AML-193 (cell line): ENCODE data around the gene AGXT.

ENCODE experiments used
- DNase-seq, 2 experiments: peaks; one replicate each; lab custom pipeline; 2025; lab: John Stamatoyannopoulos, UW

The AGXT gene

GRCh38 chr2:240869956-240870875, 1.6 kb downstream of the AGXT start:
- no peak for DNase-seq

GRCh38 chr2:240871071-240871958, 2.7 kb downstream of the AGXT start:
- DNase-seq, result no peak

GRCh38 chr2:240872317-240873097, 3.9 kb downstream of the AGXT start:
- DNase-seq, result no peak

DNA sequence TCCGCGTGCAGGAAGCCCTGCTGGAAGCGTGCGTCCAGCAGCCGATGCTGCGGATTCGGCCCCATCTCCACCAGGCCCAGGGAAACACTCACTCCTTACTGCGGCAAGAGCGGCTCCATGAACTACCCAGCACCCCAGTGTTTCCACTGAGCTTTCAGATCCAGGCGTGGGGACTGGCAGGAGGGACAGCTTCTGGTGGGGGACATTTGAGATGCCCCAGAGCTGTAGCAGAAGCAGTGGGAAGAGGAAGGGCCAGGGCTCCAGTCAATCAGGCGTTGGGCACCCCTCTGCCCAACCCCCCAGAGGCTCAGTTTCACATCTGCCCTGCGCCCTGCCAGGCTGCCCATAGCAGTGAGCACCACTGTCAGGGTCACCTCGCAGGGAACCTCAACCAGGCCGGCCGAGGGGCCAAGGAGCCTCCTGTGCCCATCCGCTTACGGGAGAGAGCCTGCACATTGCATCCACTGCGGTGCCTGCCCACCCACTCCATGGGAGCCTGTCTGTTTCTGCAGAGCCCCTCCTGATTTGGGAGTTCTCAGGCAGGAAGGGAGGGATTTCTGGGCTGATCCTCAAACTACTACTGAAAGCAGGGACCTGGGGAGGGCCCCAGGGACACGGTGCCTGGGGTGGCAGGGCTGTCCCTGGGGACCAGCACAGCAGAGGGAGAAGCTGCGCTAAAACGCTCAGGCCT, 4.6 kb downstream of the AGXT start:
- DNase-seq, result no peak

DNA sequence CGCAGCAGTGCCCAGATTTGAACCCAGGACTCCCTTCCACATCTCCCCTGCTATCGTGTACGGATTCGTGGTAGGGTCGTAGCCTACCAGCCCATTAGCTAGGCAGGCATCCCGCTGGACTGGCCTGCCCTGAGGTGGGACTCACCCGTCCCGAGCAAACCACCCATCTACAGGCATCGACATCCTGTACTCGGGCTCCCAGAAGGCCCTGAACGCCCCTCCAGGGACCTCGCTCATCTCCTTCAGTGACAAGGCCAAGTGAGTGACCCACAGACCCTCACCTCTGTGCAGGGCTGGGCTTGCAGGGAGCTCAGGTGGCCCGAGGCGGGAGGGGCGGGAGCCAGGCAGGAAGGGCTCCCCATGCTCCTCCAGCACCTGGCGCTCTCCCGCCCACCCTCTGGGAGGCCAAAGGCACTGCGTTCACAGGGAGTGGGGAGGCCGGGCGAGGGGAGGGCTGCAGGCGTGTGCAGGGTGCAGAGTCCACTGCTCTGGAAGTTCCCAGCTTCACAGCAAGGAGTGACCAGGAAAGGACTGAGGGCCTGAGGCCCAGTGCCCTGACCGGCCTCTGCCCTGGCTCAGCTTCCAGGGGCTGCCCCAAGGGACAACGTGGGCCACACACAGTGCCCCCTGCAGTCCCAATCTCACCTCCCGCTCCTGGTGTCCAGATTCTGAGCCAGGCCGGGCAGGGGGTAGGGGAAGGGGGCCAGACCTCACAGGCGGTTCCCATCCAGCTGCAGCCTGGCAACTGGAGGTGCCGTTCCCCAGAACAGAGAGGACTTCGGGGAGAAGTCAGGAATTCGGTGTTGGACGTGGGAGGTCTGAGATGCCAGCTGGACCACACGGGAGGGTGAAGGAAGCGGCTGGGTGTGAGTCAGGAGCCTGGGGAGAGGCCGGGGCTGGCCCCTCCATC, 5.4 kb downstream of the AGXT start:
- DNase-seq, result no peak

DNA sequence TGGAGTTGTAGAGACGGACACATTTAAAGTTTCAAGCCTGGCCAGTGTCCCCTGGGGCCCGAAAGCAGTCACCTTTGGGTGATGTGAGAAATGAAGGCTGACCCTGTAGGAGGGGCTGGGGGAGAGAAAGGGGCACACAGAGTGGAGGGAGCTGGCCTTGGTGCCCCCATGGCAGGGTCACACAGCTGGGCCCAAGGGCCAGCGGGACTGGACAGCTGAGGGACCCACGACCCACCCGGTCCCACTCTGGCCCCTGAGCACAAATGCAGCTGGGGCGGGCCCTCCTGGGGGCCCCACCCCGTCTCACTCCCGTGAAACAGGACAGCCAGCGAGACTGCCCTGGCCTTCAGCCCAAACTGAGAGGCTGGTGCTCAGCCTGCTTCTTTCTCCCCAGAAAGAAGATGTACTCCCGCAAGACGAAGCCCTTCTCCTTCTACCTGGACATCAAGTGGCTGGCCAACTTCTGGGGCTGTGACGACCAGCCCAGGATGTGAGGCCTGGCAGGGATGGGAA, 6.1 kb downstream of the AGXT start:
- no peak for DNase-seq

- no peak for DNase-seq
These were observed 6.8 kb downstream of the AGXT start for GRCh38 chr2:240875228-240876034.

- DNase-seq, result no peak
These were observed 7.4 kb downstream of the AGXT start for GRCh38 chr2:240876035-240876474.

DNA sequence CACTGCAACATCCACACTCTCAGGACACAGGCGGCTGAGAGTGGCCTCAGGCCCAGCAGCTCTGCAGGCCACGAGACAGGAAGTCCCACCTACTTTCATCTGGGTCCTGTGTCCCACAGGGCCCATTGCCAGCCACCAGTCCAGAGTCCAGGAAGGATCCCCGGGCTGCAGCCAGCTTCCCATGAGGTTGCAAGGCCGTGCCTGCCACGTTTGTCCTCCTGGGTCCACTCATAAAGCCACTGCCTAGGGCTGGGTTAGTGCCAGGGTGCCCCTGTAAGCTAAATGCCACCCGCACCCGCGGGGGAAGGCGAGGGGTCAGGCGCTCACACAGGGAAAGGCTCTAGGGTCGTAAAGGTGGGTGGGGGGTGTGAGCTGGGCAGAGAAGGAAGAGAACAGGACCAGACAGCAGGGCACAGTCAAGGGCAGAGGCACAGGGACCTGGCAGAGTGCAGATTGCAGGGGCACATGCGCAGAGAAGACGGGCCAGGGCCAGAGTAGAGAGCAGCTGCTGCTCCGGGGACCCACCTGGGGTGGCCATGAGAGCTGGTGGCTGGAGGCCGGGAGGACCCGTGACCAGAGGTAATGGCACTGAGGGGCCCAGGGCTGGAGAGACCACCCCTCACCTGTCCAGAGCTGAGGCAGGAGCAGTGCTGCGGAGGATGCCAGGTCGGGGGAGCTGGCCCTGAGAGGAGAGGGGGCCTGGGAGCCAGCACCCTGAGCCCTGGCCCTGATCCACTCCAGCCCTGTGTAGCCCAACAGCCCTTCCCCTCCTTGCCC, 8.0 kb downstream of the AGXT start:
- DNase-seq, result no peak

GRCh38 chr2:240877460-240878340, 9.1 kb downstream of the AGXT start:
- no peak for DNase-seq

GRCh38 chr2:240878341-240878936, 9.8 kb downstream of the AGXT start:
- no peak for DNase-seq

DNA sequence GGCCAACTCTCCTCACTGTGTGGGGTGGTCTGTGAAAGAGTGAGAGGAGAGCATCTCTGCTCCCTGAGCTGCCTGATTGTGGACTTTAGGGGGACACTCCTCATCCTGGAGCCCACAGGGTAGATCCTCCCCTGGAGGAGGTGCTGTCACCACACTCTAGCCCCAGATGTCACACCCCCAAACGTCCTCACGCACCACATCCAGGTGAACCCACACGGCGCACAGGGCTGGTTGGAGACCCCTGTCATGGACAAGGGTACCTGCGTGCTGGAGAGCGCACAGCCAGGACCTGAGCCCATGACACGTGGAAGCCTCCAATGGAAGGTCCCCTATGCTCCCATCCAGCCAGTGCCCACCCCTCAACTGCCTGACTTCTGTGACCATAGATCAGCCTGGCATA, 10.5 kb downstream of the AGXT start:
- no peak for DNase-seq

GRCh38 chr2:240881913-240882312, 13.3 kb downstream of the AGXT start:
- no peak for DNase-seq

DNA sequence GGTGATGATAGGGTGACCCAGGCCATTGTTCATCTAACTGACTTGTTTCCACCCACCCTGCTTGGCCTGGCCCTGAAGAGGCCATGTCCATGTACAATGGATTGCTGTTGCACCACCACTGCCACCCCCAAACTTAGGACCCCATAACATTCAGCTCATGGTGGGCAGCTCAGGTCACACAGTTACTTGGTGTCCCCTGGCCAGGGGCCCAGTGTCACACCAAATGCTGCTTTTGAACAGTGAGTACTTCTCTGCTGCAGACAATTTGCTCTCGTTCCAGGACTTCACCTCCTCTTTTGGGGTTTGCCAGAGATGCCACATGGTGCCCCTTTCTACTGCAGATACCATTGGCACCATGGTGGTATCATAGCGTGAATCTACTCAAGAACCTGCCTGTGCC, 15.6 kb downstream of the AGXT start:
- no peak for DNase-seq

DNA sequence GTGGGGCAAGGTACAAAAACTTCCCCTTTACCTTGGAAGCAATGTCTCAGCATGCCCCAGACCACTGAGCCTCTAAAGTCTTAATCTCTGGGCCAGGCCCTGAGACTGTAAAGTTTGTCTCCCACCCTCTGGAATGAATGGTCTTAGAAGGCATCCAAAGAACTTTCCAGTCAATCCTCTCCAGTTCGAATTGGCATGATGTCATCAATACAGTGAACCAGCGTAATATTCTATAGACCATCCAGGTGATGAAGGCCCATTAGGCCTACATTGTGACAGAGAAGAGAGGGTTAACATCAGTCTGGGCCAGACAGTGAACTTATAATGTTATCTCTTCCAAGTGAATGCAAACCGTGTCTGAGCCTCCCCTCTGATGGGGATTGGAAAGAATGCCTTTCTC, 16.1 kb downstream of the AGXT start:
- DNase-seq, result no peak

DNA sequence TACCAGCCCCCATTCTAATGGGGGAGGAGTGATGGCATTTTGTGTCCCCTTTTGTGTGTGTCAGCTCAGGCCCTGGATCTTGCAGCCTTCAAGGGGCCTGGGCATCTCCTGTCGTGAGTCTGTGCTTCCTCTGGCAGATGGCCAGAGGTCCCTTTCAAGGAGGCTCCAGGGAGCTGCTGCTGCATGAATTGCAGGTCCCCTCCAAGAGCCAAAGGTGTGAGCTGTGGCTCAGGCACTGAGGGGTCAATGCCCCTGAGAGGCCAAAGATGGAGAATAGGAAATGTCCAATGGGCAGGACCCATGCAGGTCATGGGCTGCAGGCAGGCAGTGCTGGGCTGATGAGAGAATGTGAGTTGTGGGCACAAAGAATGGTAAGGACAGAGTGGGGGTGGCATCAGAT, 16.9 kb downstream of the AGXT start:
- DNase-seq, result no peak

- DNase-seq, result no peak
These were observed 17.5 kb downstream of the AGXT start for GRCh38 chr2:240886023-240886565.
